GM18502 (cell line): ENCODE results near the gene ZNF76.

Experiments used
- ATAC-seq: cut with Tn5 transposase; IDR thresholded peaks from one replicate; pipeline ENCODE4 v1.9.1; 2021; ENCODE audit warnings: mild to moderate bottlenecking; ENCODE audit not compliant: unreplicated experiment, poor library complexity

ZNF76 gene

GRCh38 chr6:35259194-35259947, at the start of gene ZNF76:
TSS of gene ZNF76 (plus strand) at chr6:35259735. CDS start at chr6:35281152, 21,417 bp downstream.
- ATAC-seq = peak; percentile 88

- ATAC-seq = no peak
Measured at GRCh38 chr6:35213298-35213791, 46.2 kb upstream of the ZNF76 start.

GRCh38 chr6:35213824-35214756, 45.4 kb upstream of the ZNF76 start, which contains the start of gene SCUBE3:
TSS of gene SCUBE3 (plus strand) at chr6:35213956. CDS start at chr6:35214419, 463 bp downstream.
- ATAC-seq = no peak

GRCh38 chr6:35214869-35215664, 44.5 kb upstream of the ZNF76 start:
- ATAC-seq = no peak

GRCh38 chr6:35215665-35216411, 43.7 kb upstream of the ZNF76 start:
- ATAC-seq = no peak

- ATAC-seq = no peak
Measured at GRCh38 chr6:35216412-35216732, 43.2 kb upstream of the ZNF76 start.

GRCh38 chr6:35216851-35217811, 42.4 kb upstream of the ZNF76 start:
- no peak for ATAC-seq

- ATAC-seq = no peak
Measured at GRCh38 chr6:35218021-35218420, 41.5 kb upstream of the ZNF76 start.

GRCh38 chr6:35218456-35218855, 41.1 kb upstream of the ZNF76 start:
- no peak for ATAC-seq

GRCh38 chr6:35219683-35220326, 39.7 kb upstream of the ZNF76 start:
- no peak for ATAC-seq

- ATAC-seq = no peak
Measured at GRCh38 chr6:35220711-35221110, 38.8 kb upstream of the ZNF76 start.

GRCh38 chr6:35223396-35223795, 36.1 kb upstream of the ZNF76 start:
- ATAC-seq = no peak

- ATAC-seq = no peak
Measured at GRCh38 chr6:35224720-35225119, 34.8 kb upstream of the ZNF76 start.

GRCh38 chr6:35228481-35228880, 31.1 kb upstream of the ZNF76 start:
- ATAC-seq = no peak

- no peak for ATAC-seq
Measured at GRCh38 chr6:35229304-35229703, 30.2 kb upstream of the ZNF76 start.

GRCh38 chr6:35230498-35230897, 29.0 kb upstream of the ZNF76 start:
- ATAC-seq = no peak

GRCh38 chr6:35230950-35231349, 28.6 kb upstream of the ZNF76 start:
- no peak for ATAC-seq

GRCh38 chr6:35231563-35231962, 28.0 kb upstream of the ZNF76 start:
- no peak for ATAC-seq
